HTERT RPE-1 (cell line): Measurements from ENCODE around the gene PRSS57.
"Not testable (repeated sequence)": the region's sequence is repeated elsewhere in the genome, so short reads cannot be mapped to it uniquely, and the experiment has no call there.

ENCODE experiments used
- in situ Hi-C: fragments of 300-500 bp; cut with MboI; formaldehyde crosslinking; loops from 4 replicates; pipeline ENCODE4 v1.14.3; 2020; ENCODE audit warnings: low sequenced_read_pairs

The PRSS57 gene

DNA sequence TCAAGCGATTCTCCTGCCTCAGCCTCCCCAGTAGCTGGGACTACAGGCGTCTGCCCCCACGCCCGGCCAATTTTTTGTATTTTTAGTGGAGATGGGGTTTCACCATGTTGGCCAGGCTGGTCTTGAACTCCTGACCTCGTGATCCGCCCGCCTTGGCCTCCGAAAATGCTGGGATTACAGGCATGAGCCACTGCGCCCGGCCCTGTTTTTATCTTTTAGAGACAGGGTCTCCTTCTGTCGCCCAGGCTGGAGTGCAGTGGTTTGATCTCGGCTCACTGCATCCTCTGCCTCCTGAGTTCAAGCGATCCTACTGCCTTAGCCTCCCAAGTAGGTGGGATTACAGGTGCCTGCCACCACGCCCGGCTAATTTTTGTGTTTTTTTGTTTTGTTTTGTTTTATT lies 3.3 kb upstream of the PRSS57 start:
- in situ Hi-C loops = not testable (repeated sequence)

DNA sequence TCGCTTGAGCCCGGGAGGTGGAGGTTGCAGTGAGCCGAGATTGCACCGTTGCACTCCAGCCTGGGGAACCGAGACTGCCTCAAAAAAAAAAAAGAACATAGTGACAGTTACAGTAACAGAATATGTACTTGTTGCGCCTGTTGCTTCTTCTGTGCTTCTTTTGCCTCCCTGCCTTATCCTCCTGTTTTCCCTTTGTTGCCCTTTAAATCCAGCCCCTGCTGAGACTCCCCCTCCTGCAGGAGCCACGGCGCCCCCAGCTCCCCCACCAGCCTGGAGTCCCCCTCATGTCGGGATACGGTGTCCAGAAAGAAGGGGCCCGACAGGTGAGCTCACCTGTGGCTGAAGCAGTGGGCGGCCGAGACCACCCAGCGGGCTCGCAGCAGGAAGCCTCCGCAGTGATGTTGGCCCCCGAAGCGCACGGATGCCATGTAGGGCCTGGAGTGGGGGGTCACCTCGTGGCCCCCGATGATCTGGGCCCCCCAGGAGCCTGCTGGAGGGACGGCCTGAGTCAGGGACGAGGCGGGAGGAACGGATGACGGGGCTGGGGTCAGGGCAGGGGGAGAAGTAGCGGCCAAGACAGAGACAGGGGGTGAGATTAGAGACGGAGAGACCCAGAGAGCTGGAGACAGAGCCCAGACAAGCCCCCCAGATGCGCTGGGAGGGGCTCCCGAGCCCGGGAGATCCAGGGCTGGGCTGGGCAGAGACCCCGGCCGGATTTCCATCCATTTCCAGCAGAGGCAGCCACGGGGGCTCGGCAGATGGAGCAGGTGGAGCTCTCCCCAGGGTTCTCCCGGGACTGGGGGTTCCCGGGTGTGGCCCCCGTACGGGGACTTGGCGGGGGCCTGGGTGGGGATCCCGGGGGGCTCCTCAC lies 536 bp downstream of the PRSS57 start:
- in situ Hi-C loops = no loop called here

DNA sequence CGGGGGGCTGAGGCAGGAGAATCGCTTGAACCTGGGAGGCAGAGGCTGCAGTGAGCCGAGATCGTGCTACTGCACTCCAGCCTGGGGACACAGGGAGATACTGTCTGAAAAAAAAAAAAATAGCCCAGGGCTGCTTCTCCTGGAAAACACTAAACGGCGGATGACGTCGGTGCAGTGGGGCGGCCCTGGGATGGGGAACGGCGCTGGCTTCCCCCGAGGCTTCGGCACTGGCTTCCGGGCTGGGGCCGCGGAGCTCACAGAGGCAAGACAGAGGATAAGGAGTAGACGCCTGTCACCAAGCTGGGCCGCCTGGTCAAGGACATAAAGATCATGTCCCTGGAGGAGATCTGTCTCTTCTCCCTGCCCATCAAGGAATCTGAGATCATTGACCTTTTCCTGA lies 5.0 kb downstream of the PRSS57 start:
- in situ Hi-C loops = no loop called here

DNA sequence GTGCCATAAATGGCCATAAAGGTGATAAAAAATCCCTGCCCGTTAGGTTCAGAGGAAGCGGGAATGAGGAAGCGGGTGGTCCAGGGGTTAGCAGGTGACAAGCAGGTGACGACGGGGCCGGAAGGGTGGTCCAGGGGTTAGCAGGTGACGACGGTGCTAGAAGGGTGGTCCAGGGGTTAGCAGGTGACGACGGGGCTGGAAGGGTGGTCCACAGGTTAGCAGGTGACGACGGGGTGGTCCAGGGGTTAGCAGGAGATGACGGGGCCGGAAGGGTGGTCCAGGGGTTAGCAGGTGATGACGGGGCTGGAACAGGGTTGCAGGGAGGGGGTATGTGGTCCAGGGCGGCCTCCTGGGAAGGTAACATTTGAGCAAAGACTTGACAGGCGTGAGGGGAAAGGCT lies 6.3 kb downstream of the PRSS57 start:
- in situ Hi-C loops = no loop called here

DNA sequence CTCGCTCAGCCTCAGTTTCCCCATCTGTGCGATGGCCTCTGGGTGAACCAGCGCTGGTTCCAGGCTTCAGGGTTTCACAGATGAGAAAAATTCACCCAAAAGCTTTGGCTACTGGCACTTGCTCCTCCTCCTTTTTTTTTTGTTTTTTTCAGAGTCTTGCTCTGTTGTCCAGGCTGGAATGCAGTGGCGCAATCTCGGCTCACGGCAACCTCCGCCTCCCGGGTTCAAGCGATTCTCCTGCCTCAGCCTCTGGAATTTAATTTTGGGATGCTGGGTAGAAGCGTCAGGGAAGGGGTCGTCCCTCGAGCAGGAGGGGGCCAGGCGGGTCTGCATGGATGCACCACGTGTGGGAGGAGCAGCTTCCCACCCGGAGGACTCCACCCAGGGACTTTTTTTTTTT lies 7.0 kb downstream of the PRSS57 start:
- in situ Hi-C loops = no loop called here

DNA sequence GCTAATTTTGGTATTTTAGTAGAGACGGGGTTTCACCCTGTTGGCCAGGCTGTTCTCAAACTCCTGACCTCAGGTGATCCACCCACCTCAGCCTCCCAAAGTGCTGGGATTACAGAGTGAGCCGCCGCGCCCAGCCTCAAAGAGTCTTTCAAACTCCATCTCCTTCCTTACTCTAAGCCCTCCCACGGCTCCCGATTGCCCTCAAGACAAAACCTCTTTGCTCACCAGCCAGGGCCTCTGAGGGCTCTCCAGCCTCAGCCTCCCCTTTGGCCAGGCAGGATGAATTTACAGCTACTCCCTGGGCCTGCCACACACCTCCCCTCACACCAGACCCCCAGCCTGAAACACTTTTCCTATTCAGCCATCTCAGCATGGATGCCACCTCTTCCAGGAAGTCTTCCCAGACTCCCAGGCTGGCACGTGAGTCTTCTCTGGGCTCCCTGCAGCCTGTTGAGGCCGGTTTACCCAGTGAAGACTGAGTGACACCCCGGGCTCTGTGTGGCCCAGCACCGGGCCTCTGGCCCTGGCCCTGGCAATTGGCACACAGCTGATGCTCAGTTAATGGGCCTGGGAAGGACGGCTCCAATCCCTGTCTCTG lies 7.6 kb downstream of the PRSS57 start:
- in situ Hi-C loops = no loop called here

DNA sequence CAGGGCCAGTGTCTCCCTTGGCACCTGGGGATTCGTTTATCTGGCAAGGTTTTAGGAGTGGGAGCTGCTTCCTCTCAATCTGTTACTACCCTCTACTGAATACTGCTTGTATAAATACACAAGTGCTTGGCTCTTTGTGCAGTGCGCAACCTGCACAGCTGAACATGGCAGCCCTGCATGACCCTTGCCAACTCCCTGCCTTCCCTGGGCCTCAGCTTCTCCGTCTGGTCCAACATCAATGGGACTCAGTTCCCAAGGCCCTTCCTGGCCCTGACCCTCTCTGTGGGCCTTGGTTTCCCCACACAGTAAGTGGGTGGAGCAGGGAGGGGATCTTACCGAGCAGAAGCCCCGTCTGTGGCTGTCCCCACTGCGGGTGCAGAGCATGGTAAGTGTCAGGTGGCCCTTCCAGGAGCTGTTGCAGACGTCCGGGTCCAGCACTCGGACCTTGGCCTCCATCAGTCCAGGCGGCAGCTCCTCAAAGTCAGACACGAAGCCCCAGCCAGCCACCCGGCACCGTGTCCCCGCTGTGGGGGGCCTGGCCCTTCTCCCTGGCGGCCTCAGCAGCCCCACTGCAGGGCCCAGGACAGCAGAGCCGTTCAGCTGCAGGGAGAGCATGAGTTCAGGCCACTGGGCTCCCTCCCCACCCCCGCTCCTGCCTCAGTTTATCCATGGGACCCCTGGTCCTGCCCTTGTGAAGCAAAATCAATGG lies 8.5 kb downstream of the PRSS57 start:
- in situ Hi-C loops = no loop called here

DNA sequence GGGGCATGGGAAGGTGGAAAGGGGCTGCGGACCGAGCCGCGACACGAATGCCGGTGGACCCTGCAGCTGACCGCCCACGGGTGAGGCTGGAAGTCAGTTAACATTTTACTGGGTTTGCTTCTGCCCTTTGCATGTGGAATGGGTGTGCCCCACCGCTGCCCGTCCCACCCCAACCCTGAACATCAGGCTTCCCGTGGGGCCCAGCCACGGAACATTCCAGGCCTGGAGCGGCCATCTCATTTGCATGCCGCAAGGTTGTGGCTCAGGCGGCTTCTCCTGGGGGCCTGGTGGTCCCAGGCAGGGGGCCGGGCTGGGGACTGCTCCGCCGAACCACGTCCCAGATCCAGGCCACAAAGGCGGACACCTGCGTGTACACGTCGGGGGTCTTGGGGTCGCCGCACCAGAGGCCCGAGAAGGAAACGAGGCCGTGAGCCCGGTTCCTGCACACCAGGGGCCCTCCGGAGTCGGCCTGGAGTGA lies 9.8 kb downstream of the PRSS57 start:
- in situ Hi-C loops = no loop called here

DNA sequence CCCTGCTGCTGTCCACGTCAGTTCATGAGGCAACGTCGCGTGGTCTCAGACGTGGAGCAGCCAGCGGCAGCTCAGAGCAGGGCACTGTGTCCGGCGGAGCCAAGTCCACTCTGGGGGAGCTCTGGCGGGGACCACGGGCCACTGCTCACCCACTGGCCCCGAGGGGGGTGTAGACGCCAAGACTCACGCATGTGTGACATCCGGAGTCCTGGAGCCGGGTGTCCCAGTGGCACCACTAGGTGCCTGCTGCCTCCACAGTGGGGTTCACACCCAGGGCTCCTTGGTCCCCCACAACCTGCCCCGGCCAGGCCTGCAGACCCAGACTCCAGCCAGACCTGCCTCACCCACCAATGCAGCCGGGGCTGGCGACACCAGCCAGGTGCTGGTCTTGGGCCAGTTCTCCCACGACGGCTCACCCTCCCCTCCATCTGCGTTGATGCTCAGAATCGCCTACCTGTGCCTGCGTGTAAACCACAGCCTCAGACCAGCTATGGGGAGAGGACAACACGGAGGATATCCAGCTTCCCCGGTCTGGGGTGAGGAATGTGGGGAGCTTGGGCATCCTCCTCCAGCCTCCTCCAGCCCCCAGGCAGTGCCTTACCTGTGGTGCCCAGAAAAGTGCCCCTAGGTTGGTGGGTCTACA lies 12.5 kb downstream of the PRSS57 start:
- in situ Hi-C loops = no loop called here

DNA sequence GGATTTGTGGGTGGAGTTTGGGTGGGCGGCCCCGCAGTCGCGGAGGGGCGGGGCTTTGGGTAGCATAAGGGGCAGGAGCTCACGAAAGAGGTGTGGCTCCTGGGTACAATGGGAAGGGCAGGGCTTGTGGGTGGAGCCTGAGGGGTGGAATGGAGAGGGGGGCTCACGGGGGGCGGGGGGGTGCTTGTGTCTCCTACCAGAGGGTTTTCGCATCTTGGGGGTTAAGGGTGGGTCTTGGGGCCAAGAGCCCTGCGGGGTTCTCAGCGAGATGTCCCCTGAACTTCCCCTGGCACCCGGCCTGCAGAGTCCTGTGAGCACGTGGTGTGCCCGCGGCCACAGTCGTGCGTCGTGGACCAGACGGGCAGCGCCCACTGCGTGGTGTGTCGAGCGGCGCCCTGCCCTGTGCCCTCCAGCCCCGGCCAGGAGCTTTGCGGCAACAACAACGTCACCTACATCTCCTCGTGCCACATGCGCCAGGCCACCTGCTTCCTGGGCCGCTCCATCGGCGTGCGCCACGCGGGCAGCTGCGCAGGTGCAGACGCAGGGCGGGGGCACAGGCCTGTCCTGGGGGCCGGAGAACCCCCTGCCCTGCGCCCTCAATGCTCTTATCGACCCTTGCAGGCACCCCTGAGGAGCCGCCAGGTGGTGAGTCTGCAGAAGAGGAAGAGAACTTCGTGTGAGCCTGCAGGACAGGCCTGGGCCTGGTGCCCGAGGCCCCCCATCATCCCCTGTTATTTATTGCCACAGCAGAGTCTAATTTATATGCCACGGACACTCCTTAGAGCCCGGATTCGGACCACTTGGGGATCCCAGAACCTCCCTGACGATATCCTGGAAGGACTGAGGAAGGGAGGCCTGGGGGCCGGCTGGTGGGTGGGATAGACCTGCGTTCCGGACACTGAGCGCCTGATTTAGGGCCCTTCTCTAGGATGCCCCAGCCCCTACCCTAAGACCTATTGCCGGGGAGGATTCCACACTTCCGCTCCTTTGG lies 13.9 kb downstream of the PRSS57 start:
- in situ Hi-C loops = no loop called here

DNA sequence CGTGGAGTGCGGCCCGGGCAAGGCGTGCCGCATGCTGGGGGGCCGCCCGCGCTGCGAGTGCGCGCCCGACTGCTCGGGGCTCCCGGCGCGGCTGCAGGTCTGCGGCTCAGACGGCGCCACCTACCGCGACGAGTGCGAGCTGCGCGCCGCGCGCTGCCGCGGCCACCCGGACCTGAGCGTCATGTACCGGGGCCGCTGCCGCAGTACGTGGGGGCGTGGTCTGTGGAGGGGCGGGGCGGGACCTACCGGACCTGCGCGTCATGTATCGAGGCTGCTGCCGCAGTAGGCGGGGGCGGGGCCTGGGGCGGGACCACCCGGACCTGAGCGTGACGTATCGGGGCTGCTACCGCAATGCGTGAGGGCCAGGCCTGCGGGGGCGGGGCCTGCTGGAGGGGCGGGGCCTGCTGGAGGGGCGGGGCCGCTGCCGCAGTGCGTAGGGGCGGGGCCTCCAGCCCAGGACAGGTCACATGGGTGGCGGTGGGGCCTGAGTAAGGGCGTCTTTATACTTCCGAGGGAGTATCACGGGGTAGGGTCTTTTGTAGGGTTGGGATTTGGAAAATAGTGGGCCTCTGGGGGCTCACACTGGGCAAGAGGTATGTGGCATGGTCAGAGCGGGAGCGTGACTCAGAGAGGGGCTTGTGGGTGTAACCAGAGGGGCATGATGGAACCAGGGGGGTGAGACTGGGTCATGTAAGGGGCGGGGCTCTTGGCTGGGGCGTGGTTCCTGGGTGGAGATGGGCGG lies 14.8 kb downstream of the PRSS57 start:
- in situ Hi-C loops = no loop called here

DNA sequence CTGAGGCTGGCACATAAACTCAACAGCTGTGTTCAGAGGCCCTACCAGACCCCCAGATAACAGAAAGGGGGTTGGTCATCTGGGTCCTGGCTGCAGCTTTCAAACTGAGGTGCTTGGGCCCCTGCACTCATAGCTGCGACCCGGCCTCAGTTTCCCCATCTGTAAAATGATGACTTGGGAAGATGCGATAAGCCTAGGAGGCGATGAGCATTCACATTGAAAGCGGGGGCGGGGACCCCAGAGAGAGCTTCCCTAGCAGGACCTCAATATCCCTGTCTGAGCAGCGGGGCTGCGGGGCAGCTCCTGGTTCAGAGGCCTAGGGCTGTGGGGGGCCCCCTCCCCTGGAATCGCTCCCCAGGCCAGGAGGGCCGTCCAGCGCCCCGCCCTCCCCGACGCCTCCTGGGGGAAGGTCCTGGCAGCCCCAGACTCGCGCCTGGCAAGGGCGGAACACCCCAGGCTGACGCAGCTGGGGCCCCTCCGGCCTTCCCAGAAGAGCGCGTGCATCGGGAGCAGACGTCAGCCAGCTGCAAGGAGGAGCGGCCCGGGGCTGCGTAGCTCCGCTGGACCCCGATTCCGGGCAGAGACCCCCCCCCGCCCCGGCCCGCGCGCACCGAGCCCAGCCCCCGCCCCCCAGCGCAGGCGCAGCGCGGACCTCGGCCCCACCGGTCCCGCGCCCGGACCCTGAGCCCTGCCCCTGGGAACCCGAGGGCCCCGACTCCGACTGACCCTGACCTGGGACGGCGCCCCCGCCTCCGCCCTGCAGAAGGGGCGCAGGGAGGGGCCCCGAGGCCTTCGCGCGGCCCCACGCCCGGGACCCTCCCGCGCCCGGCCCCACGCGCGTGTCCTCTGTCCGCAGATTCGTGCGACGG lies 15.6 kb downstream of the PRSS57 start:
- in situ Hi-C loops = no loop called here

DNA sequence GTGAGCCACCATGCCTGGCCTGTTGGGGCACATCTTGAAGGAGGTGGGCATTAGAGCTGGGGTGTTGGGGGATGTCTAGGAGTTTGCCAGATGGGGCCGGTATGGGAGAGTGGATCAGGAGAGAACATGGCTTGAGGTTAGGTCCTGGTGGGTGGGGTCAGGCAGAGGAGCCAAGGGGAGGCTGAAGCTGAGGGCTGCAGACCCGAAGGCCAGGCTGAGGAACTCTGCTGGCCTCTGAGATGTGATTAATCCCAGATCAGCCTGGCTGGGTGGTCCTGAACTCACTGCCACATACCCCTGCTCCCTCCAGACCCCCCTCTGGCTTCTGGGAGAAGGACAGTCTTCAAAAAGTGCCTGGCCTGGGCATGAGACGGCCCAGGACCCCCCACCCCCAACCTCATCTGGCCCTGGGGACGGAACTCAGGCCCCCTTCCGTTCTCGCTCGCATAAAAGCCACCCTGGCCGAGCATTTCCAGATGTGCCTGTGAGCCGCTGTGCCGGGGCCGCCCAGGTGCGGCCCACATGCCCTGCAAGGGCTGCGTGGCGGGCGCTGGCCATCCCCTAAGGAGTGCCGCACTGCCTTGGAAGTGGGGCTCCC lies 16.4 kb downstream of the PRSS57 start:
- in situ Hi-C loops = no loop called here

DNA sequence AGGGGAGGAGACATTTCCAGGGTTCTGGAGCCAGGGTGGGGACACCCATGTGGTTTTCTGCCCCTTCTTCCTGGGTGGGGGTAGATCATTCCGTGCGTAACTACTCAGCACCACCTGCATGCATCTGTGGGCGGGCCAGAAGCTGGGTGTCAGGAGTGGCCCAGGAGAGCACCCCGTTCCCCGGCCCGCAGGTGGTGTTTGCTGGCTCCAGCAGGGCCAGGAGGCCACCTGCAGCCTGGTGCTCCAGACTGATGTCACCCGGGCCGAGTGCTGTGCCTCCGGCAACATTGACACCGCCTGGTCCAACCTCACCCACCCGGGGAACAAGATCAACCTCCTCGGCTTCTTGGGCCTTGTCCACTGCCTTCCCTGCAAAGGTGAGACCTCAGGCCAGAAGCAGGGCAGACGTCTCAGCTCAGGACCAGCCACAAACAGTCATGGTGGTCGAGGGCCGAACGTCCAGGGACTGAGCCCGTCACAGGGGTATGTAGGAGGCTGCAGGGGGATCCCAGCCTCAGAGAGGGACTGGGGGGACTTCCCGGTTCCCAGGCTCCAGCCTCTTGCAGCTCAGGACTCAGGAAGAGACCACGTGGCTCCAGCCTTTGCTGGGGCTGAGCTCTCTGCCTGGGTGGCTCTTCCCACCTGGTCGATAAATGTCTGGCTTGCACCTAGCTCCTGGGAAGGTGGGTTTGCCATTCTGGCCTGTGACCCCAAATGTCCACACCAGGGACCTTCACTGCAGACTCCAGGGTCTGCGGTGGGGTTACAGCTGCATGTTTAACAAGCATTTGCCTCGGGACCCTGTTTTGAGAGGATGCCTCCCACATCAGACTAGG lies 17.4 kb downstream of the PRSS57 start:
- in situ Hi-C loops = no loop called here

DNA sequence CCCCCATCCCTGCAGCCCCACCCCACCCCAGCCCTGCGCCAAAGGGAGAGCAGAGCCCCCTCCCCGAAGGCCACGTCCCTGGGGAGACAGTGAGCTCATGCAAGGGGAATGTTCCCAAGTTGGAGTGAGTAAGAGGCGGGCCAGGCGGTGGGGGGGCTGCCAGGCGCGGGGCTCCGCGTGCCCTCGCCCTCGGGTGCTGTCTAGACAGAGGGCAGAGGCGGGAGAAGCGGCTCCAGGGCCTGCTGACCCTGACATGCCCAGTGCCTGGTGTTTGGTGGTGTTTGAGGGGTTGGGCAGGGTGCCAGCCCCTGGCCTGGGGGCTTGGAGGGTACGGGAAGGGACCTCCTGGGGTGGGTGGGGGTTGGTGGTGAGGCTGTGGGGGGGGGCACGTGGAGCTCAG lies 18.1 kb downstream of the PRSS57 start:
- in situ Hi-C loops = no loop called here

DNA sequence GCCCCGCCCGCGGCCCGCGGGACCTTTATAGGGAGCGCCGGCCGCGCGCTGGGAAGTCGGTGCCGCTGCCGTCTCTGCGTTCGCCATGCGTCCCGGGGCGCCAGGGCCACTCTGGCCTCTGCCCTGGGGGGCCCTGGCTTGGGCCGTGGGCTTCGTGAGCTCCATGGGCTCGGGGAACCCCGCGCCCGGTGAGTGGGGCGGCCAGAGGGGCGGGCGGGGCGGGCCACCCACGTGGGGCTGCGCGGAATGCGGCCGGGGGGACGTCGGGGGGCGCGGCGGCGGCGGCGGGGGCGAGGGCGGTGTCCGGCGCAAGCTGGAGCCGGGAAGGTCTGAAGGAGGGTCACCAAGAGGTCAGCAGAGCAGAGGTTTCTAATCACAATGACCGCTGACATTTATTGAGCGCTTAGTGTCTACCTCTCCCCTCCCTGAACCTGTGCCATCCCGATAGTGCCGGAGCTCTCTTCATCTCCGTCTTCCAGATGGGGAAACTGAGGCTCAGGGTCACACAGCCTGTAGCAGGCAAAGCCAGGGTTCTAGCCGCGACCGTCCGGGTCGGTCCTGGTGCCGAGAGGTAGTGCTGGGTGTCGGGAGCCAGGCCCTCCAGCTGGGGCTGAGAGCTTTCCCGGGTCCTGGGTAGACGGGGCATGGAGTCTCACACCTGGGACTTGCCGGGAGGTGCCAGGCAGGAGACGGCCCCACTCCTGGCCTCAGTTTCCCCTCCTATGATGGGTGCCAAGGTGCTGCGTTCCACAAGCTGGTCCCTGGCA lies 18.7 kb downstream of the PRSS57 start, which contains the start of gene FSTL3:
Gene FSTL3 (plus strand): TSS at position 54 of the 767 bp plus-strand sequence. CDS start 32 bp downstream, at position 86.
- in situ Hi-C loops = no loop called here
